Astrocyte of the spinal cord (primary cell): ENCODE results near the gene SLC7A6.

ENCODE experiments used
- DNase-seq: peaks from one replicate; pipeline ENCODE4 v3.0.0; 2011; ENCODE audit warnings: low read depth, low spot score
- H3K4me3 ChIP-seq: 2 replicates; pipeline ENCODE4 v1.5.1; 2011; ENCODE audit warnings: low read depth, mild to moderate bottlenecking, low read length, moderate library complexity
- CTCF ChIP-seq: IDR thresholded peaks from 2 replicates; pipeline ENCODE4 v1.5.1; 2012; ENCODE audit warnings: low read depth, mild to moderate bottlenecking, low read length, inconsistent platforms
- in situ Hi-C: cut with HindIII; loops from 2 replicates; pipeline ENCODE4 v1.10.0; 2017; ENCODE audit warnings: low sequenced_read_pairs

Gene SLC7A6

GRCh38 chr16:68246666-68247065, 17.7 kb upstream of the SLC7A6 start:
- in situ Hi-C loops: no loop called here
- TF ChIP-seq CTCF: no peak
- H3K4me3 ChIP-seq: no peak overlapping the region
- no peak for DNase-seq

- in situ Hi-C loops: no loop called here
- H3K4me3 ChIP-seq: no peak overlapping the region
- no peak for TF ChIP-seq CTCF
- no peak for DNase-seq
Measured at GRCh38 chr16:68247400-68247799, 16.9 kb upstream of the SLC7A6 start.

- DNase-seq: no peak
- no peak overlapping the region for H3K4me3 ChIP-seq
- no peak for TF ChIP-seq CTCF
- in situ Hi-C loops: no loop called here
Measured at GRCh38 chr16:68247932-68248331, 16.4 kb upstream of the SLC7A6 start.

GRCh38 chr16:68249371-68249770, 15.0 kb upstream of the SLC7A6 start:
- in situ Hi-C loops: no loop called here
- no peak for DNase-seq
- H3K4me3 ChIP-seq: no peak overlapping the region
- TF ChIP-seq CTCF: no peak

- no peak for TF ChIP-seq CTCF
- in situ Hi-C loops: no loop called here
- no peak overlapping the region for H3K4me3 ChIP-seq
- no peak for DNase-seq
Measured at GRCh38 chr16:68250951-68251350, 13.4 kb upstream of the SLC7A6 start.

- in situ Hi-C loops: no loop called here
- no peak overlapping the region for H3K4me3 ChIP-seq
- no peak for DNase-seq
- TF ChIP-seq CTCF: no peak
Measured at GRCh38 chr16:68251832-68252231, 12.5 kb upstream of the SLC7A6 start.

GRCh38 chr16:68252383-68252782, 11.9 kb upstream of the SLC7A6 start:
- in situ Hi-C loops: no loop called here
- TF ChIP-seq CTCF: no peak
- H3K4me3 ChIP-seq: no peak overlapping the region
- DNase-seq: no peak
